Activated CD4-positive, CD25-positive, alpha-beta regulatory T cell treated with anti-CD3 and anti-CD28 coated beads, Interleukin-2, amount 50 U/mL, for 16 hours (primary cell): Measurements from ENCODE around the gene FAM131A.
A peak's percentile ranks its signal among the peaks of the same experiment; 100 is the strongest.

ENCODE experiments used
- DNase-seq: peaks from one replicate; pipeline ENCODE4 v3.0.0-alpha.2; 2020; ENCODE audit warnings: low read depth, low spot score

The FAM131A gene

GRCh38 chr3:184316792-184317191, 20.6 kb upstream of the FAM131A start:
- DNase-seq = no peak

GRCh38 chr3:184317201-184317600, 20.2 kb upstream of the FAM131A start:
- no peak for DNase-seq

GRCh38 chr3:184320104-184320445, 17.3 kb upstream of the FAM131A start:
- DNase-seq = no peak

- no peak for DNase-seq
These were observed 15.7 kb upstream of the FAM131A start for GRCh38 chr3:184321666-184322065.

GRCh38 chr3:184322731-184323487, 14.5 kb upstream of the FAM131A start:
- no peak for DNase-seq

GRCh38 chr3:184323696-184324095, 13.7 kb upstream of the FAM131A start:
- no peak for DNase-seq

GRCh38 chr3:184325269-184325668, 12.1 kb upstream of the FAM131A start:
- no peak for DNase-seq

- DNase-seq = no peak
These were observed 11.6 kb upstream of the FAM131A start for GRCh38 chr3:184325715-184326369.

GRCh38 chr3:184327171-184327570, 10.2 kb upstream of the FAM131A start:
- DNase-seq = no peak

- no peak for DNase-seq
These were observed 8.9 kb upstream of the FAM131A start for GRCh38 chr3:184328516-184328915.

- no peak for DNase-seq
These were observed 4.9 kb upstream of the FAM131A start for GRCh38 chr3:184332370-184333090.

GRCh38 chr3:184333190-184333589, 4.2 kb upstream of the FAM131A start:
- DNase-seq = no peak

GRCh38 chr3:184333700-184334099, 3.7 kb upstream of the FAM131A start:
- no peak for DNase-seq

GRCh38 chr3:184334470-184335158, 2.8 kb upstream of the FAM131A start:
- DNase-seq = no peak

GRCh38 chr3:184335291-184335660, 2.1 kb upstream of the FAM131A start:
- DNase-seq = no peak

- peak; percentile 66 for DNase-seq
These were observed 1.5 kb upstream of the FAM131A start for GRCh38 chr3:184335661-184336546.

GRCh38 chr3:184336547-184337398, 627 bp upstream of the FAM131A start:
- DNase-seq = no peak

GRCh38 chr3:184337981-184338380, 581 bp downstream of the FAM131A start:
- DNase-seq = no peak

GRCh38 chr3:184338511-184338945, 1.1 kb downstream of the FAM131A start:
- DNase-seq = no peak

- DNase-seq = no peak
These were observed 1.6 kb downstream of the FAM131A start for GRCh38 chr3:184339001-184339400.
